ENCODE results near the gene APOBR. TPM values are rescaled to one million over a fixed set of nuclear protein-coding genes. Genes with fewer than 3 reads are reported as not detected.

The APOBR gene
- total and polyA plus RNA-seq, 9 of the 15 experiments (the other 6 are each of a cell fraction or from before 2014, with no cell fraction given): 0.08 to 6.1 (median 2.8) TPM; not detected in 1

DNA sequence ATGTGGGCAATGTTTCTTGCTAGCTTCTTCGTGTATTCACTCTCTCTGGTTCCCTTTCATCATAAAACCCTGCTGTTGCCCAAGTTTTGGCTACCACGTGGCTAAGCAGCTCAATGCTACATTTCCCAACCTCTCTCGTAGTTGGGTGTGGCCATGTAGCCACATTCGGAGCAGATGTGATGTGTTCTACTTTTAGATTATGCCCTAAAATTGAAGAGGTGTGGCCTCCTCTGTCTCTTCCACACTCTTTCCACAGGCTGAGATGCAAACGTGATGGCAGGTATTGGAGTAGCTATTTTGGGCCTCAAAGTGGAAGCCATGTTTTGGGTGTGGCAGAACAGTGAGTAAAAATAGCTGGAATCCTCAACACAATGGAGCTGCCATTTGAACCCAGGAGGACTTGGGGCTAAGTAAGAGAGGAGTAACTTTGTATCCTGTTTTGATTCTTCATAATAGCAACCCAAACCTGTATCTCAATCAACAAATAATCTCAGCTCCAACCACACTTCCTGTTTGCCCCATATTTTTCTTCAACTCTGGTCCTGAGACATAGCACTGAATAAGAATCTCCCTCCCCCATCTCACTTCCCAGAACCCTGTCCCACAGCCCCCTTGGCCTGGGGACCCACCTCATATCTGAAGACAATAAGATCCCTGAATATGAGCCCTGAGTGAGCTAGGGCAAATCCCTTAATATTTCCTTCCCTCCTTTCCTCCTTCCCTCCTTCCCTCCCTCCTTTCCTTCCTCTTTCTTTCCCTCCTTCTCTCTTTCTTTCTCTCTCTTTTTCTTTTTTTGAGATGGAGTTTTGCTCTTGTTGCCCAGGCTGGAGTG lies 40.3 kb downstream of the APOBR start:
- 33% methylated on average over 5 of the region's 5 CpGs for WGBS (ENCODE audit: insufficient coverage, low coverage, missing lambda C conversion rate)
- Histone ChIP-seq H3K9me3 (replicated peaks; ENCODE audit: control insufficient read depth, insufficient read depth, low read depth, low read length) (no peaks in the 10 kb centered on the region), H2AFZ (ENCODE audit: low read depth, low read length) (peak overlapping the region; percentile 79), H4K20me1 (replicated peaks; ENCODE audit: control insufficient read depth, insufficient read depth, low read length) (no peaks in the 10 kb centered on the region), H3K9ac (ENCODE audit: insufficient read depth in 1 of 2, low read depth in 2 of 2, low read length in 2 of 2) (no peak overlapping the region), H3K4me3 (no peak overlapping the region), H3K36me3 (ENCODE audit: control insufficient read depth, insufficient read depth, low read length) (no peaks in the 10 kb centered on the region), H3K4me2 (ENCODE audit: insufficient read depth, low read length) (peak overlapping the region; percentile 13), H3K79me2 (ENCODE audit: control insufficient read depth, insufficient read depth, low read length) (no peaks in the 10 kb centered on the region), H3K9me1 (ENCODE audit: control insufficient read depth, insufficient read depth, low read length) (no peaks in the 10 kb centered on the region), H3K27ac (ENCODE audit: extremely low read depth, low read depth, low read length) (no peak overlapping the region), H3K27me3 (ENCODE audit: control insufficient read depth in 2 of 2, insufficient read depth in 2 of 2, low read length in 2 of 2) (no peaks in the 10 kb centered on the region), H3K4me1 (replicated peaks in 1 of 2; ENCODE audit: control insufficient read depth in 2 of 2, insufficient read depth in 2 of 2, low read length in 2 of 2) (peaks cover 11 to 14% of the 10 kb centered on the region in 2 experiments; a peak in 3 of 5 replicates)
- intact Hi-C loops (cut with micrococcal nuclease): no loop called here
- ChIA-PET CTCF (ENCODE audit: low intra/inter-chr PET ratio) (no interaction called here), POLR2A (no interaction called here)
- DNase-seq (ENCODE audit: extremely low read depth in 1 of 4, low spot score in 3 of 4): no peak
- no peak for FAIRE-seq
- no TSS peak for BruUV-seq (replicated peaks)
- in situ Hi-C loops (cut with MboI): loop anchor here (25.0 kb wide), 2 partner anchors 178 to 953 kb away; partner anchors contain the start of gene EIF3C
- ATAC-seq: no peak
- TF ChIP-seq ZNF23 (CRISPR knock-in tag; IDR thresholded peaks at IDR 0.05) (no peak), MTA2 (IDR thresholded peaks at IDR 0.05; ENCODE audit: low read depth) (no peak), CBX3 (IDR thresholded peaks at IDR 0.05; ENCODE audit: borderline replicate concordance in 1 of 2, low read length in 2 of 2) (peak in 1 of 2 experiments; percentile 64; a peak in 2 of 3 replicates), CHD2 (IDR thresholded peaks at IDR 0.05; ENCODE audit: low read depth, low read length) (no peak), BCOR (IDR thresholded peaks at IDR 0.05) (peak; percentile 41; the same call in 1 of the 2 replicates), FOXJ2 (tag; IDR thresholded peaks at IDR 0.05) (0 out of 2 replicates have a peak, but pooled peaks have one; percentile 35), ZNF76 (CRISPR knock-in tag; IDR thresholded peaks at IDR 0.05; ENCODE audit: borderline replicate concordance) (0 out of 2 replicates have a peak, but pooled peaks have one; percentile 47), MEF2D (tag; conservative IDR thresholded peaks at IDR 0.05; ENCODE audit: low read depth) (peak; percentile 71; the same call in 1 of the 2 replicates), NRF1 (conservative IDR thresholded peaks at IDR 0.05 in 1 of 2, IDR thresholded peaks at IDR 0.05 in 1 of 2) (no peak), COPS2 (conservative IDR thresholded peaks at IDR 0.05) (no peak), SPI1 (IDR thresholded peaks at IDR 0.05; ENCODE audit: borderline replicate concordance, low read depth, low read length) (no peak), TCF3 (CRISPR knock-in tag; IDR thresholded peaks at IDR 0.05) (no peak)
- TF ChIP-seq, protein P1, sequence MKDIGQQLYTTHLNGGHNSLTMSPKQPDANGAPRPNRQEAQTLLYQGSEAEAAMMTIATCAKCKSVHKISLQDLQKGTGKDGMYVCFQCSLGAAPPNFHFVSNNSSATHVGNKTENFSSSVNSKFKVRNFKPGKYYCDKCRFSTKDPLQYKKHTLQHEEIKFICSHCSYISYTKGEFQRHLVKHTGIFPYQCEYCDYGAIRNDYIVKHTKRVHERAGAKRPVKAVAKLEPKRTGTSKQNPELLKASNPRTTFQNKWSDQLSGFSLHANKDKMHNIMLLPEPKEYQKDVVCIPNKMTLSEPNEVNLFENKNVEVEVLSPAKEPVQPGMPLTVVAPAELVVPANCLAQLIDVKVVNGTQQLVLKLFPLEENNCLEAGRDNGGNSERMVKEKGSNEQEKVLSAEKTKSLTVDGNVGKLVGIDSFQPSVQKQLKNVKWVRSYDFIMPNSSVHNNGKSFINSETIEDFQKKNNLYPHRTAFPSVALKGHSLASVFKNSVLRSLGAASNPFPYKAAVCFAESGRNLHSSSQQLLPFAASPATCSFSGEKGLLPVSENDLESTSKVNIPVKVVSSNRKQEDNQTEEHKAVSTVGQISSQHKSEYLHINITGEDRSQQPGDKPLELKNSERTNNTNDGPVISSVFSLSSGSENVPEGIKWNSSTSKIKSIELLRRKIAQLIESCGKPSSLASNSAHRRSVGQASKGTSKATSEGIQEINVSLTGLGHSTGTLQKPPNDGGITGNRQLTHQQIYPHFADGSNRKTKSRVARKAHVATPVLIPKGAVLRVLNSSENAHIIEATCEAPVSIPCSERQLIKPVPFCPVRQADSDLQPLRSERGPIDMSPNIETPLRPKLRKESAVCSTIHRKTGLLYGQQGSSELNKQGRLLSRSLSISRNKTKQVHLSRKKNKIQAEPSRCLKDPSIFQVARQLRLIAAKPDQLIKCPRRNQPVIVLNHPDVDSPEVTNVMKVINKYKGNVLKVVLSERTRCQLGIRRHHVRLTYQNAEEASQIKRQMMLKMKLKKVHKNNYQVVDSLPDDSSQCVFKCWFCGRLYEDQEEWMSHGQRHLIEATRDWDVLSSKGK (CRISPR knock-in tag; IDR thresholded peaks at IDR 0.05): no peak
- TF ChIP-seq, protein P2, sequence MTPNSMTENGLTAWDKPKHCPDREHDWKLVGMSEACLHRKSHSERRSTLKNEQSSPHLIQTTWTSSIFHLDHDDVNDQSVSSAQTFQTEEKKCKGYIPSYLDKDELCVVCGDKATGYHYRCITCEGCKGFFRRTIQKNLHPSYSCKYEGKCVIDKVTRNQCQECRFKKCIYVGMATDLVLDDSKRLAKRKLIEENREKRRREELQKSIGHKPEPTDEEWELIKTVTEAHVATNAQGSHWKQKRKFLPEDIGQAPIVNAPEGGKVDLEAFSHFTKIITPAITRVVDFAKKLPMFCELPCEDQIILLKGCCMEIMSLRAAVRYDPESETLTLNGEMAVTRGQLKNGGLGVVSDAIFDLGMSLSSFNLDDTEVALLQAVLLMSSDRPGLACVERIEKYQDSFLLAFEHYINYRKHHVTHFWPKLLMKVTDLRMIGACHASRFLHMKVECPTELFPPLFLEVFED (CRISPR knock-in tag; conservative IDR thresholded peaks at IDR 0.05): 0 out of 2 replicates have a peak, but pooled peaks have one; percentile 6
- TF ChIP-seq, protein P3, sequence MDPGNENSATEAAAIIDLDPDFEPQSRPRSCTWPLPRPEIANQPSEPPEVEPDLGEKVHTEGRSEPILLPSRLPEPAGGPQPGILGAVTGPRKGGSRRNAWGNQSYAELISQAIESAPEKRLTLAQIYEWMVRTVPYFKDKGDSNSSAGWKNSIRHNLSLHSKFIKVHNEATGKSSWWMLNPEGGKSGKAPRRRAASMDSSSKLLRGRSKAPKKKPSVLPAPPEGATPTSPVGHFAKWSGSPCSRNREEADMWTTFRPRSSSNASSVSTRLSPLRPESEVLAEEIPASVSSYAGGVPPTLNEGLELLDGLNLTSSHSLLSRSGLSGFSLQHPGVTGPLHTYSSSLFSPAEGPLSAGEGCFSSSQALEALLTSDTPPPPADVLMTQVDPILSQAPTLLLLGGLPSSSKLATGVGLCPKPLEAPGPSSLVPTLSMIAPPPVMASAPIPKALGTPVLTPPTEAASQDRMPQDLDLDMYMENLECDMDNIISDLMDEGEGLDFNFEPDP (CRISPR knock-in tag; IDR thresholded peaks at IDR 0.05): no peak
- TF ChIP-seq, protein P4, sequence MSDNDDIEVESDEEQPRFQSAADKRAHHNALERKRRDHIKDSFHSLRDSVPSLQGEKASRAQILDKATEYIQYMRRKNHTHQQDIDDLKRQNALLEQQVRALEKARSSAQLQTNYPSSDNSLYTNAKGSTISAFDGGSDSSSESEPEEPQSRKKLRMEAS (CRISPR knock-in tag; IDR thresholded peaks at IDR 0.05): peak; percentile 46; the same call in 1 of the 2 replicates
